Fibroblast of lung (primary cell): Measurements from ENCODE around the gene EPC2.

Source experiments
- EZH2 ChIP-seq: IDR thresholded peaks from 2 replicates; pipeline ENCODE4 v1.5.1; 2012; ENCODE audit warnings: low read length, control low read depth, mild to moderate bottlenecking; ENCODE audit errors: missing control alignments
- TF ChIP-seq, protein P1 (sequence below), 2 donors: IDR thresholded peaks in 1 of 2; conservative IDR thresholded peaks in 1 of 2; 1 replicate in 1 of 2; 2 replicates in 1 of 2; pipeline ENCODE4 v1.5.1; 2011 to 2012; ENCODE audit warnings: low read length in 2 of 2, control low read depth in 1 of 2, inconsistent platforms in 1 of 2, low read depth in 1 of 2, mild to moderate bottlenecking in 1 of 2

DNA sequence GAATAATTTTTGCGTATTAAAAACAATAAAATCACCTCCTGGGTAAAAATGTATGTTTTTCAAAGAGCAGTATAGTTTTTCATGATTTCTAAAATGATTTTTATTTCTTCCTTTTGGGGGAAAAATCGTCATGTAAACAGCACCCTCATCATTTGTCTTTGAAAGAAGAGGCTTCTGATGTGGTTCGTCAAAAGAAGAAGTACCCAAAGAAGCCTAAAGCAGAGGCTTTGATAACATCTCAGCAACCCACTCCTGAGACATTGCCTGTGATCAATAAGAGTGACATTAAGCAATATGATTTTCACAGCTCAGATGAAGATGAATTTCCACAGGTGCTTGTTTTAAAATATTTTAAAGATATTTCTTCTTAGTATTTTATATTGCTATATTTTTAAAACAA is 120.3 kb downstream of the EPC2 start:
- TF ChIP-seq, protein P1, sequence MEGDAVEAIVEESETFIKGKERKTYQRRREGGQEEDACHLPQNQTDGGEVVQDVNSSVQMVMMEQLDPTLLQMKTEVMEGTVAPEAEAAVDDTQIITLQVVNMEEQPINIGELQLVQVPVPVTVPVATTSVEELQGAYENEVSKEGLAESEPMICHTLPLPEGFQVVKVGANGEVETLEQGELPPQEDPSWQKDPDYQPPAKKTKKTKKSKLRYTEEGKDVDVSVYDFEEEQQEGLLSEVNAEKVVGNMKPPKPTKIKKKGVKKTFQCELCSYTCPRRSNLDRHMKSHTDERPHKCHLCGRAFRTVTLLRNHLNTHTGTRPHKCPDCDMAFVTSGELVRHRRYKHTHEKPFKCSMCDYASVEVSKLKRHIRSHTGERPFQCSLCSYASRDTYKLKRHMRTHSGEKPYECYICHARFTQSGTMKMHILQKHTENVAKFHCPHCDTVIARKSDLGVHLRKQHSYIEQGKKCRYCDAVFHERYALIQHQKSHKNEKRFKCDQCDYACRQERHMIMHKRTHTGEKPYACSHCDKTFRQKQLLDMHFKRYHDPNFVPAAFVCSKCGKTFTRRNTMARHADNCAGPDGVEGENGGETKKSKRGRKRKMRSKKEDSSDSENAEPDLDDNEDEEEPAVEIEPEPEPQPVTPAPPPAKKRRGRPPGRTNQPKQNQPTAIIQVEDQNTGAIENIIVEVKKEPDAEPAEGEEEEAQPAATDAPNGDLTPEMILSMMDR (conservative IDR thresholded peaks at IDR 0.05 in 1 of 2, IDR thresholded peaks at IDR 0.05 in 1 of 2; ENCODE audit: low read depth in 1 of 2, low read length in 2 of 2) = no peak
- TF ChIP-seq EZH2 = no peak
